GM19438 (cell line): ENCODE results near the gene NOD1.
"Not testable (repeated sequence)": the region's sequence is repeated elsewhere in the genome, so short reads cannot be mapped to it uniquely, and the experiment has no call there.

ENCODE experiments used
- ATAC-seq: cut with Tn5 transposase; IDR thresholded peaks from one replicate; pipeline ENCODE4 v1.9.1; 2021; ENCODE audit warnings: low read depth; ENCODE audit not compliant: unreplicated experiment

NOD1 gene

DNA sequence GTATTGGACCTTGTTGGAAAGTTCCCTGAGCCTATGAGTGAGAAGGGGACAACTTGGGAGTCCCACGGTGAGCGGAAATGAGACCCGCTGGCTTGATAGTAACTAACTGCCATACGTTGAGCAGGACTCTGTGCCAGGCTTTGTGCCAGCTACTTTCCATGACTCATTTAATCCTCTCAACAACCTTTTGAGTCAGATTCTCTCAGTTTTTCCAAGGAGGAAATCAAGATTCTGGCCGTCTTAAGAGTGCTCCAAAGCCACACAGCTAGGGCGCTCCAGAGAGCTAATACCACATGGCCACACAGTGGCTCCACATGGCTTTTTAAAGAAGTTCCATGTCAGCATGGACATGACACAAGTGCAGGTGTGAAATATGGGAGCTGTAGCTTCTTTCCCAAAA, 55.7 kb downstream of the NOD1 start:
- ATAC-seq = no peak

DNA sequence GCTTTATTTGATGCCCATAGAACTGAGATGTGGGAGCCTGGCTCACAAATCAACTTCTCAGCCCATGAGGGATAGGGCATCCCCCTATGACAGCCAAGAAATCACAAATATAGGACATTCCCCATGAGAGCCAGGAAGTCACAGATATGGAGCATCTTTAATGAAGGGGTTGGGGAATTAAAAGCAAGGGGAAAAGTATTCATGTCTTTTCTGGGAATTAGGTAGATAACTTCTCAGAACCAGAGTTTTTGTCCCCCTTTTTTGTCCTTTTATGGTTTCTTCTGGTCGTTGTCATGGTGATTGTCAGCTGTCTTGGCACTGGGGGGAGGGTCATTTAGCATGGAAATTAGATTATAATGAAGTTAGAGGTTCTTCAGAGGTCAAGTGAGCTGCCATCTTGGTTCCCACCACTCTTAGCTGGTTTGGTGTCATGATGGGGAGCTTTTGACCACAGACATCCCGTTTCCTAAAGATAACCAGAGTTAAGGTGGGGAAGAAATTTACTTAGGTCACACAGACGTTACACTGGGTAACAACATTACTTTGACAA, 56.9 kb downstream of the NOD1 start:
- ATAC-seq = no peak

DNA sequence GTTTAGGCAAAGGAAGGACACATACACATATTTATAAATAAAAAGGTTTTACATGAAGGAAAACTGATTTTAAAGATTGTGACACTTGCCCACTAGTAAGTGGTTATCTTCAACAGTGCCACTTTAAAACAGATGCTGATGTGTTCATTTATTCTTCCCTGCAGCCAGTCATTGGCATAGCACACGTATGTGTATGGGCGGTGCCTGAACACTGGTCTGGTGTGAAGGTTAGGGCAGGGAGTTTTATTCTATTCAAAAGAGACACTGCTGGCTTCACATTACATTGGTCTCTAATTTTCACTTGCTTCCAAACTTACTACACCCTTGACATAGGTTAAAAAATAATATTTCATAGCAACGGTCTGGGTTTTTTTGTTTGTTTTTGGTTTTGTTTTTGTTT, 57.9 kb downstream of the NOD1 start:
- ATAC-seq = no peak

DNA sequence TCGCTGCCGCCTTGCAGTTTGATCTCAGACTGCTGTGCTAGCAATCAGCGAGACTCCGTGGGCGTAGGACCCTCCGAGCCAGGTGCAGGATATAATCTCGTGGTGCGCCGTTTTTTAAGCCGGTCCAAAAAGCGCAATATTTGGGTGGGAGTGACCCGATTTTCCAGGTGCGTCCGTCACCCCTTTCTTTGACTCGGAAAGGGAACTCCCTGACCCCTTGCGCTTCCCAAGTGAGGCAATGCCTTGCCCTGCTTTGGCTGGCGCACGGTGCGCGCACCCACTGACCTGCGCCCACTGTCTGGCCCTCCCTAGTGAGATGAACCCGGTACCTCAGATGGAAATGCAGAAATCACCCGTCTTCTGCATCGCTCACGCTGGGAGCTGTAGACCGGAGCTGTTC, 58.5 kb downstream of the NOD1 start:
- ATAC-seq = not testable (repeated sequence)

DNA sequence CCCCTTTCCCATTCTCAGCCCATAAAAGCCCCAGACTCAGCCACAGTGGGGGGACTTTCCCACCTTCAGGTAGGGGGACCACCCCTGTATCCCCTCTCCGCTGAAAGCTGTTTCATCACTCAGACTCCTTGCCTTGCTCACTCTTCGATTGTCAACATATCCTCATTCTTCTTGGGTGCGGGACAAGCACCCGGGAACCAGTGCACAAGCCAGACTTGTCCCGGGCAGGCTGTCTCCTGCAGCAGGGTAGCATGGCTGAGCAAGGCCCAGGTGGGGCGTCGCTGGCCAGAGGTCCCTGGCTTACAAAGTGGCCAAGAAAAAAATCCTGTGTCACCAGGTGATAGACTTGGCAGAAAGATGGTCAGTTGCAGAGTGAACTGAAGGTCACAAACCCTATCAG, 64.7 kb downstream of the NOD1 start:
- no peak for ATAC-seq

DNA sequence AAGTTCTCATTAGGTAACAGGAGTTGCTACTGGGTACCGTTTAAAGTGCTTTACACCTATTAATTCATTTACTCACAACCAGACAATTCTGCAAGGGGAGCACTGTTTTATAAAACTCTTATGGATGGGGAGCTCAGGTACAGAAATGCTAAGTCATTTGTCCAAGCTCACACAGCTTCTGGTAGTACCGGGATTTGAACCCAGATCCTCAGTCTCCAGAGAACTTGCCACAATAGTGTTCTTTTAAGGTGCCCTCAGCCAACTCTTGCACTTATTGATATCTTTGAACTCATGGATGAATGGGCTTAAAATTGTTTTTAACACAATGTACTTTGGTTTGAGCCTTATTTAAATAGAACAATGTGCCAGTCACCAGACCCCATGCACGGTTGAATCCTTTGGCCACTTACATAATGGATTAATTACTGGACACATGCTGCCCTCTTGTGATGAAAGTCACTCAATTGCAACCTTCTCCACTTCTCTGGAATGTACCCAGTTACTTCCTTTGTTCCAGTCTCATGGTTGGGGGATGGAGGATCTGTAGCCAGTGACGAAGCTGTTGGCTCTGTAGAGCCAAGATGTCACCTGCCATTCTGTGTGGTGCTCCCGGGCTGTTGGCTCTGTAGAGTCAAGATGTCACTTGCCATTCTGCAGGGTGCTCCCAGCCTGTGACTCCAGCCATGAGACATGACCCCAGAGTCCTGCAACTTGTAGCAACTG, 65.6 kb downstream of the NOD1 start:
- no peak for ATAC-seq

DNA sequence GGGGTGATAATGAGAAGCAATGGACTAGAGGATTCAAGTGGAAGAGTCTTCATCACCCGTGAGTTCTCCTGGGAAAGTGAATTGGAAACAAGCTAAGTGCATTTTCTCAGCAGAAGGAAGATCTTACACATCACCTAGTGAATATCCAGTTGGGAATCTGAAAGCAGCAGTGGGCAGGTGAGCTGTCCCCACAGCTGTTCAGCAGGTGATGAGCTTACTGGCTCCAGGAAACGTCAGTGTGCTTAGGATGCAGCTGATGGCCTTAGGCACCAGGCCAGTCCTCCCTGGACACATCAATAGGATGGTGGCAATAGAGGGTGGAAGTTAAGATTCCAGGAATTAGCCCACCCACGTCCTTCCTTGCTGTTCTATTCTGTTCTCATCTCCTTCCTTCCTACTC, 66.7 kb downstream of the NOD1 start:
- ATAC-seq = no peak

DNA sequence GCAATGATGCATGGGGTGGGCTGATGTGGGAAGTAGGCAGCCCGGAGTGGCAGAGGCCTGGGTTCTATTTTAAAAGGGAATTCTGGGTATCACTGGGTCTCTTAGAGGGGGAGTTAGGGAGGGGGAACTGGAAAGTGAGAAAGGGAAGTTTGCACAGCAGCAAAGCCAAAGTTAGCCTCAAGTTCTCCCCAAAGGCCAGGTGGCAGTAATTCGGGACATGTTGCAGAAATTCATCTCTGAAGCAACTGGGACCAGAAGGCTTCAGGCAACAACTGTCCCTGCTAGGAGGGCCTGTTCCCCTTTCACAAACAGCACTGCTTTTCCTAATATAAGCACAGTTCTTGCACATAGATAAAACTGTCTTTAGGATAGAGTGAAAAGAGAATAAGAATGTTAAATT, 67.4 kb downstream of the NOD1 start:
- no peak for ATAC-seq

DNA sequence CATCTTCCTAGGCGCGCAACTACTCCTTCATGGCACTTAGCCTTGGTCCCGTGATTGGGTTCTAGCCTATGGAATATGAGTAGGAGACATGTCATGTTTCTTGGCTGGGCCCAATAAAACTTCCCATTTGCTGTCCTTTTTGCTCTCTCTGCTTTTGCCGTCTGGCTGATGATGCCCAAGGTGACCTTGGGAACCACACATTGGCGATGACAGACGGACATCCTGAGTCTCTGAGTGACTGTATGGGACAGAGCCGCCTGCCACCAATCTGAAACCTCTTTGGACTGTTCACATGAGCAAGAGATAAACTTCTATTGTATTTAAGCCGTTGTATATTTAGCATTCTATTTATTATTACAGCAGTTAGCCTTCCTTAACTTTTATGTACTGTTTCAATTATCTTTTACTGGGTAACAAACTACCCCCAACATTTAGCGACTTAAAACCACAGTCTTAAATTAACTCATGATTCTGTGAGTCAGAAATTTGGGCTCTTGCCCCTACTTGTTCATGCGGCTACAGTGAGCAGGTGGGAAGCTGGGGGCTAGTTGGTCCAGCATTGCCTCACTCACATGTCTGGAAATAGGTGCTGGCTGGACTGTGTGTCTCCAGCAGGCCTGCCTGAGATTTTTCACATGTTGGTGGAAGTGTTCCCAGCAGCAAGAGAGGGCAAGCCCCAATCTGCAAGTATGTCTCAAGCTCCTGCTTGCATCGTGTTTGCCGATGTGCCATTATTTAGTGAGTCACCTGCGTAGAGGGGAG, 71.7 kb downstream of the NOD1 start:
- no peak for ATAC-seq

DNA sequence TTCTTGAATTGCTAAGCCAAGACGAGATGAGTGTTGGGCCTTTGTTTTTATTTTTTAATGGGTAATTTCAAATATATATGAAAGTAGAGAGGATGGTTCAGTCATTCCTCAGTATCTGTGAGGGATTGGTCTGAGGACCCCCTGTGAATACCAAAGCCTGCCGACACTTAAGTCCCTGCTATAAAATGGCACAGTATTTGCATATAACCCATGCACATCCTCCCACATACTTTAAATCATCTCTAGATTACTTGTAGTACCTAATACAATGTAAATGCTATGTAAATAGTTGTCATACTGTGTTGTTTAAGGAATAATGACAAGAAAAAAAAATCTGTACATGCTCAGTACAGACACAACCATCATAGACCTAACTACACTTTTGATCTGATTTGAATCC, 73.4 kb downstream of the NOD1 start:
- ATAC-seq = no peak

DNA sequence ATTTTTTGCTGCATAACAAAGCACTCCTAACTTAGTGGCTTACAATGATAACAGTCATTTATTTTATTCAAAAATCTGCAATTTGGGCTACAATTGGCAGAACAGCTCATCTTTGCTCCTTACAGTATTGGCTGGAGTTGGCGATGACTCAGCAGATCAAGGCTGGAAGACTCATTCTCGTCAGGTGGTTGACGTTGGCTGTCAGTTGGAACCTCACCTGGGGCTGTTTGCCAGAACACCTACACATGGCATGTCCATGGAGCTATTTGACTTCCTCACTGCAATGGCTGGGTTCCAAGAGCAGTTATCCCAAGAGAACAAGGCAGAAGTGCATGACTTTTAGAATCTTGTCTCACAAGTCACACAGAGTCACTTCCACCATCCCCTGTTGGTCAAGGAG, 75.1 kb downstream of the NOD1 start:
- no peak for ATAC-seq

DNA sequence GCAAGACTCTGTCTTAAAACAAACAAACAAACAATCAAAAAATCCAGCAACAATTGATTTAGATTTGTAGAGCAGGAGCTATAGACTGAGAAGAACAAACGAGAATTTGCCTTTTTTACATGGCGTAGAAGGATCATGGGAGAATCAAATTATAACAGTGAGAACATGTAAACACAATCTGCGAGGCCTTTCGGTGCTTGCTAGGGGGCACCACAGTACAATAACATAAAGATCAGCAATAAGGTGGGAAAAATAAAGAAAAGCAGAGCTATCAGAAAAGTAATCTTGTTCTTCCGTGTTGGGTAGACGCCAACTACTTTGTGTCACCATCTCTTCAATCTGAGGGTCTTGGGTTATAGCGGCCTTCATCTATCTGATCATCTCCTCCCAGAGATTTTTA, 82.2 kb downstream of the NOD1 start:
- ATAC-seq = no peak

DNA sequence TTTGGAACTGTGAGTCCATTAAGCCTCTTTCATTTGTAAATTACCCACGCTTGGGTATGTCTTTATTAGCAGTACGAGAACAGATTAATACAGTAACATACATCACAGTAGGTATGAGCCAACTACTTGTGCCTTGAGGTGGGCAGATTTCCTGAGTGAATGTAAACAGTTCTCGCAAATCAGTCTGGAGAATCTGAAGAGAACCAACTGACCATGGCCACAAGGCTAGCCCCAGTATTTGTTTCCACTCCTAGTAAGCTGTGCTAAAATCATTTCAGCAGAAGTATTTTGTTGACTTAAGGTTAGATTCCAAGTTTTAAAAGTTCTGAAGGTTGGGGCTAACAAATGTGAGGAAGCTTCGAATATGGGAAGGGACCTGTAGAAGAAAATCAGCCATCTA, 82.9 kb downstream of the NOD1 start:
- ATAC-seq = no peak

DNA sequence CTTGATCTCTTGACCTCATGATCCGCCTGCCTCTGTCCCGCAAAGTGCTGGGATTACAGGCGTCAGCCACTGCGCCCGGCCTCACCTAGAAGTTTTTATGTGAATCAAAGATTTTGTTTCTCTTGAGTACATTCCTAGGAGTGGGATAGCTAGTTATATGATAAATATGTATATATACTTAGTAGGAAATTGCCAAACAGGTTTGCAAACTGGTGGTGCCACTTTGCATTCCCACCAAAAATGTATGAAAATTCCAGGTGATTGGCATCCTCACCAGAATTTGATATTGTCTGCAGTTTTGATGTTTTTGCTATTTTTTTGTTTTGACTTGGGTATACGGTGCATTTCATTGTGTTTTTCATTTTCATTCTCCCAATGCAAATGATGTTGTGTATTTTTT, 86.8 kb downstream of the NOD1 start:
- ATAC-seq = no peak

DNA sequence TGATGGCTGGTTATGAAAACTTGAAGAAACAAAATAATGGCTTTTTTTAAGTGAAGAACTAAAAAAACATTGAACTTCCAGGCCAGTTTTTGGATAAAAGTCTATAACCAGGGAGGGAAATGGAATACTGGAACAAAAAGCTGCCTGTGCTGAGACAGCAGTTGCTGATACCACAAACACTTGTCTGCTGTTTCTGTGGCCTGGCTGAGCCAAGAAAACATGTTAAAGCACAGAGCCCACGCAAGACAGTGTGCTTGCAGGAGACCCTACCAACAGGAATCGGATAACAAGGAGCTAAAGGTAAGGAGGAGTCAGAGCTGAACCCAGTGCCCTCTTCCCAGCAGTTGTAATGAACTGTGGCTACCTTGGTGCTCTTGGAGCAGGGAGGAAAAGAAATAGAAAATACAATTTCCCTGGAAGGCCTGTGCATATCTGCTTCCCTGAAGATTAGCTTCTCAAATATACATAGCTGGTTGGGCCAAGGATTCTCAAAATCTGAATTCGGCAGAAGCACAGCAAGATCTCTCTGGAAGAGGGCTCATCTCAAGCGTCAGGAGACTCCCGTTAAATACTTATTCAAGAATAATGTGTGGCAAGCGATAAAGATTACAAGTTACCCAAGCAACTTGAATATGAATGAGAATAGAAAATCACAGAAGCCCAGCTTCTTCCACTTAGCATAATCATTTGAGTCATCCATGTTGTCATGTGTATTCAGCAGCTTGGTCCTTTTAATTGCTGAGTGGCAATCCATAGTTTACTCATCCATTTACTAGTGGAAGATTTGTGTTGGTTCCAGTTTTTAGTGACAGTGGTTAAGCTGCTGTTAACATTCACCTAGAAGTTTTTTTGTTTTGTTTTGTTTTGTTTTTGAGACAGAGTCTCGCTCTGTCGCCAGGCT, 87.6 kb downstream of the NOD1 start:
- ATAC-seq = no peak

DNA sequence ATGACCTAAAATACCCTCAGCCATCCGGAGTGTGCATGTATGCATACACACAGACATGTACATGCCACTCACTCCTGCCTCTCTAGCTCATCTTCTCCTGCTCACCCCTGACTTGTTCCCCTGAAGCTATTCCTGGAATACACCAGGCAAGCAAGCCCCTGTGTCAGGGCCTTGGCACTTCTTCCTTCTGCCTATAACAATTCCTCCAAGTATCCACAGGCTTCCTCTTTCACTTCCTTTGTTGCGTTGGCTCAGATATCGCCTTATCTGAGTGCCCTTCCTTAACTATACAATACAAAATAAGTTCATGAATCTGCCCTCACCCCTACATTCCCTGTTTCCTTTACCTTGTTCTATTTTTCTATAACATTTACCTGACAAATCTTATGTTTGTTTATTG, 88.8 kb downstream of the NOD1 start:
- ATAC-seq = no peak

DNA sequence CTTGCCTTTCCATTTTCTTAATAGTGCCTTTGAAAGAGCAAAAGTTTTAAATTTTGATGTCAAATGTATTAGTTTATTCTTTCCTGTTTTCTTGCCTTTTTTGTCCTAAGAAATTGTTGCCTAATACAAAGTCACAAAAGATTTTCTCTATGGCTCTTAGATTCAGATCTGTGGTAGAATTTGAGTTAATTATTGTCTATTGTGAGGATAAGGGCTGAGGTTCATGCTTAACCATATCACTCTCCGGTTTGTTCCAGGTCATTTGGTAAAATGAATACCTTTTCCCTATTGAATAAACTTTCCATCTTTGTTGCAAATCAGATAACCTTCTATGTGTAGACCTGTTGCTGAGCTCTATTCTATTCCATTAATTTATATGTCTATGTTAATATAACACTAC, 96.0 kb downstream of the NOD1 start:
- no peak for ATAC-seq

DNA sequence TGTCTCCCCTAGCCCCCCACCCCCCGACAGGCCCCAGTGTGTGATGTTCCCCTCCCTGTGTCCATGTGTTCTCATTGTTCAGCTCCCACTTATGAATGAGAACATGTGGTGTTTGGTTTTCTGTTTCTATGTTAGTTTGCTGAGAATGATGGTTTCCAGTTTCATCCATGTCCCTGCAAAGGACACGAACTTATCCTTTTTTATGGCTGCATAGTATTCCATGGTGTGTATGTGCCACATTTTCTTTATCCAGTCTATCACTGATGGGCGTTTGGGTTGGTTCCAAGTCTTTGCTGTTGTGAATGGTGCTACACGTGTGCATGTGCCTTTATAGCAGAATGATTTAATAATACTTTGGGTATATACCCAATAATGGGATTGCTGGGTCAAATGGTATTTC, 97.8 kb downstream of the NOD1 start:
- ATAC-seq = not testable (repeated sequence)

DNA sequence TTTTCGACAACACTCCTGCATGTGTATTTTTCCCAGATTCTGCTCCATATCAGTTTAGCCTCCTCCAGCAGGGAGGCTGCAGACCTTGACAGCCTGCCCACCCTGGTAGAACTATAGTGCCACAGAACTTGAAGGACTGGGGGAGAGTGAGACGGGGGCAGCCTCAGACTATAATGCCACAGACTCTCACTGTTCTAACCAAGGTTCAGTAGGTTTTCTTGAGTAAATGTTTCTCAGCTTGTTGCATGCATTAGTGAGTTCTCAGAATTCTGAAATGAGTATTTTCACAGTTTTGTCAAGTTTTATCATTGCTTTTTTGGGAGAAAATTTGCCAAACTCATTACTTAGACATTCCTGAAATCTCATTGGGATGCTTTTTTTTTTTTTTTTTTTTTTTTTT, 98.3 kb downstream of the NOD1 start:
- no peak for ATAC-seq

DNA sequence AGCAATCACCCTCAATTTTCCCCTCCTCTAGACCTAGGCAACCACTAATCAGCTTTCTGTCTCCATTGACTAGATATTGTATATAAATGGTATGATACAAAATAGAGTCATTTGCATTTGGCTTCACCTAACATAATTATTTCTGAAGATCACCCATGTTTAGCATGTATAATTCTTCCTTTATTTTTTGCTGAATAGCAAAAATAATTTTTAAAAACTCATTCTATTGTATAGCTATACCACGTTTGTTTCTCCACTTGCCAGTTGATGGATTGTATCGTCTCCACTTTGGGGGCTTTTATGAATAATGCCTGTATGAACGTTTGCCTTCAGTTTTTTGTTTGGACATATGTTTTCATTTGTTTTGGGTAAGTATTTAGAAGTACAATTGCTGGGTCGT, 98.8 kb downstream of the NOD1 start:
- ATAC-seq = no peak

DNA sequence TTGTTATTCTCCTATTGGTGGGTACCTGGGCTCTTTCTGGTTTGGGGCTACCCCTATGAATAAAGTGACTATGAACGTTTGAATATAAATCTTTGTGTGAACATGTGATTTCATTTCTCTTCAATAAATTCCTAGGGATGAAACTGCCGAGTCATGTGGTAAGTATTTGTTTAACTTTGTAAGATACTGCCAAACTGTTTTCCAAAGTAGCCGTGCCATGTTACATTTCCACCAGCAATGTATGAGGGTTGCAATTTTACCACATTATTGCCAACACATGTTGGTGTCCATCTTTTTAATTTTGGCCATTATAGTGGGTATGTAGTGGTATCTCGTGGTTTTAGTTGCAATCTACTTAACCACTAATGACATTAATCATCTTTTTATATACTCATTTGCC, 99.5 kb downstream of the NOD1 start:
- no peak for ATAC-seq
